Kidney capillary endothelial cell (primary cell): Measurements from ENCODE around the gene ARID5B.
"Not testable (repeated sequence)": the region's sequence is repeated elsewhere in the genome, so short reads cannot be mapped to it uniquely, and the experiment has no call there.

ENCODE experiments used
- DNase-seq: peaks from one replicate; pipeline ENCODE4 v3.0.0-alpha.2; 2018; ENCODE audit warnings: low spot score

ARID5B gene

GRCh38 chr10:62012318-62012717, 110.8 kb downstream of the ARID5B start:
- no peak for DNase-seq

GRCh38 chr10:62014510-62014909, 113.0 kb downstream of the ARID5B start:
- DNase-seq = no peak

GRCh38 chr10:62015994-62016393, 114.5 kb downstream of the ARID5B start:
- DNase-seq = no peak

DNA sequence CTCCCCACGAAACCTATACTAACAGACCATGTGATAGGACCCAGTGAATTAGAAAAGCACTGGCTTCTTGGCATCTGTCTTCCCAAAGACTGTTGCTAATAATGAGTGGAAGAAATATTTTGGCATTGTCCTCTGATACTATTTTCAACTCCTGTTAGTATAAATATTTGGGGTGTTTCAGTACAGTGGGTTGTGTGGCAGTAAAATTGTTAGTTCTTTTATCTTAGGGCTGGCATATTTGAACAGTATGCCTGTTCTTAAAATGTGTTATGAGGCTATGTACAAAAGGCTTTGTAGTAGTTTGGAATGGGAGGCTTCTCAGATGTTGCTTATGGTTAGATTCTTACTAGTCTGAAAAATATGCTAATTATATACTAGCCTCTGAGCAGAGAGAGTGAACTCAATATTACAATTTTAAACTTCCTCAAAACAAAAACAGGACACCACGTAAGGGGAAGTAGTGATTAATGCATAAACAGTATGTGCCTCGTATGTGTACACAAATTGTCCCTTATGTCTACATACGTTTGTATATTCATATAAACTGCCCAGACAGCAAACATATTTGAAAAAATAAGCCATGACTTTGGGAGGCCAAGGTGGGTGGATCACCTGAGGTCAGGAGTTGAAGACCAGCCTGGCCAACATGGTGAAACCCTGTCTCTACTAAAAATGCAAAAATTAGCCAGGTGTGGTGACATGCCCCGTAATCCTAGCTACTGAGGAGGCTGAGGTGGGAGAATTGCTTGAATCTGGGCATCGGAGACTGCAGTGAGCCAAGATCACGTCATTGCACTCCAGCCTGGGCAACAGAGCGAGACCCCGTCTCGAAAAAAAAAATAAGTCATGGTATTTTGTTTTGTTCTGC, 115.4 kb downstream of the ARID5B start:
- no peak for DNase-seq

GRCh38 chr10:62017491-62017870, 116.0 kb downstream of the ARID5B start:
- no peak for DNase-seq

GRCh38 chr10:62018131-62018911, 116.8 kb downstream of the ARID5B start:
- DNase-seq = no peak

- no peak for DNase-seq
Observed at GRCh38 chr10:62019013-62019684, 117.7 kb downstream of the ARID5B start.

DNA sequence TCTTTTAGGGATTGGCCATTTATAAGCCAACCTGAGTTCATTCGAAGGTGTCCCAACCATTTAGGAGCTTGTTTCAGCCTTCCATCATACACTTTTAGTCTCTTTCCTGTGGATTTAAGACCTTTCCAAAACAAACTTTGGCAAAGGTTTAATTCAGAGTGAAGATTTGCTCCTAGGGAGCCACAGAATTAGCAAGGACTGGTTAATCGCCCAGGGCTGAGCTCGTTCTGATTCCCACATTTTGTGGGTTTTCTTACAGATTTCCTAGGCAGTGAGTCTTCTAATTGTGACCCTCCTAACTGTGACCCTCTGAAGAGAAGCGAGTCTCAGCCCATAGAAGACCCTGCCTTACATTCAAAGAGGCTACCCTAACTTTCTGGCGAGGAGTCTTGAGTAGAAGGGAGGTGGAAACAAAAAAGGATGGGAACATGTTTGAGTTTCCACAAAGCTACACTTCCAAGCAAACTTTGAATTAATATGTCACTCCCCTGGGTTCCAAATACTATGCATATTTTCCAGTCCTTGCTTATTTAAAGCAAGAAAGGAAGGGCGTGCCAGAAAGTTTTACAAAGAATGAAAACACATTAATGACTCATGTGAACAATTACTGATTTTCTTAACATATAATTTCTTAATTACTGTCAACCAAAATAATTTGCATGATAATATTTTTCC, 118.3 kb downstream of the ARID5B start:
- DNase-seq = no peak

DNA sequence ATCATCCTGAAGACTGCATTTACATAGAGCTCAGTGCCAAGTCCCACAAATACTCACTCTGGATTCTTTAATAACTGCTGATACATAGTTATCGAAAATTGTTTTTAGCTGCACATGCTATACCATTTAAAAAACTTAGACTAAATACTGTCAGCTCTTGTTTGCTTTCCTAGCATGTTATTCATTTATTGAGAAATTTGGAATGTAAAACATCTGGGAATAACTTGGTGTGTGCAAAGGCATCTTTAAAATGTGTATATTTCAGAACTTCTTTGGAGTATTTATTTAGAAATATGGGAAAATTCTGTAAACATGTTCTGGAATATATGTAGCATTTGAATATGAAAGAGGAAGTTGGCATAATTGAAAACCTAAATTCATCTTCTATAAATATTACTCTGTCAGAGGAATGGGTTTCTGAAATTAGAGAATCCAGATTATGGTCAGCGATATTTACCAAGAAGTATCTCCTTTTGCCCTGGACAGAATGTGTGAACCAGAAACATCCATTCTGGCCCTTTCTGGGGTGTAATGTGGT, 119.7 kb downstream of the ARID5B start:
- no peak for DNase-seq

DNA sequence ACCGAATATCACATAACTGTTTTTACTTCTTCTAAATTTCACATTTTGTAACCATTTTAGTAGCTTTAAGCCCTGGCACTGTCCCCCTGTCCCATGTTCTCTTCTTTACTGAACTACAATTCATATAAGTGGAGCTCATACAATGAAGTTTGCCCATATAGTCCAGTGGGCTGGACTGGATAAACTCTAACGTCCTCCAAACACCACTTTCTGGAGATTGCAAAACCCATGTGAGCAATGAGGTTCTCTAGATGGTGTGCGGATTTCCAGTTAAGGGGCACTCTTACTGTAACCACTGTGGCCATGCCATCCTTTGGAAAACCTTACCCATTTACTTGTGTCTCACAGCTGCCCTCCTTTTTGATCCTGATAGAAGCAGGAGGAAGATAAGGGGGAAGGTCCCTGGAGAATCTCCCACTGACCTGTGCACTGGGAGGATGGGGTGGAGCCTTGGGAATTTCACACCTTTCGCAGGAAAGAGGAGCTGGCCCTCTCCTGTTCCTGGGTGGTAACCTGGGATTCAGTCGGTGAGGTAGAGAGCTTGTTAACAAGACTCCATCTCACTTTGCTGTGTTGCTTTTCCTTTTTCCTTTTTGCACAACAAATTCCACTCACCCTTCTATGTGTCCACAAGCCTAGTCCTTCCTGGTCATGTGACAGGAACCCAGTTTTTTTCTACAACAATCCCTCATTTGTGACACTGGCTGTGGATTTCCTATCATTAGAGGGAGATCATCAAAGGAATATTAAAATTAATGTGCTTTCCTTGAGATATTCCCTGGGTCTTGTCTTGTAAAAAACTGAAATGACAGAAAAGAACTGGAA, 120.7 kb downstream of the ARID5B start:
- no peak for DNase-seq

DNA sequence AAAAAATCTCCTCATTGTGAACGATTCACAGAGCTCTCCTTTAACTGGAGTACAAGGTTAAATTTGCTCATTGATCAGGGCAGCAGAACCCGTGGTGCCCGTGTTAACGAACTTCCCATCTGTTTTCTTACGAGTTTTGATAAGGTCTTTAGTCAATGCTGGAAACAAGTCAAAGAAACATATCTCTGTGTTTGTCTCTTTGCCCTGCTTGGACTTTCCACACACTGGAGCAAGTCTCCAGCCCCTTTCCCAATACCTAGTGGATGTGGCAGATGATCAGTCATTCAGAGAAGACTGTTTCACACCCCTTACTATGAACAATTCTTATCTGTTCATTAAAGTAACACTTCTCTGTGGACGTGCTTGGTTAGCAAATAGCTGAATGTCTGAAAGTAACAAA, 121.3 kb downstream of the ARID5B start:
- DNase-seq = no peak

- no peak for DNase-seq
Observed at GRCh38 chr10:62023329-62023728, 121.8 kb downstream of the ARID5B start.

GRCh38 chr10:62024026-62024701, 122.7 kb downstream of the ARID5B start:
- DNase-seq = no peak

GRCh38 chr10:62025134-62025794, 123.8 kb downstream of the ARID5B start:
- DNase-seq = no peak

DNA sequence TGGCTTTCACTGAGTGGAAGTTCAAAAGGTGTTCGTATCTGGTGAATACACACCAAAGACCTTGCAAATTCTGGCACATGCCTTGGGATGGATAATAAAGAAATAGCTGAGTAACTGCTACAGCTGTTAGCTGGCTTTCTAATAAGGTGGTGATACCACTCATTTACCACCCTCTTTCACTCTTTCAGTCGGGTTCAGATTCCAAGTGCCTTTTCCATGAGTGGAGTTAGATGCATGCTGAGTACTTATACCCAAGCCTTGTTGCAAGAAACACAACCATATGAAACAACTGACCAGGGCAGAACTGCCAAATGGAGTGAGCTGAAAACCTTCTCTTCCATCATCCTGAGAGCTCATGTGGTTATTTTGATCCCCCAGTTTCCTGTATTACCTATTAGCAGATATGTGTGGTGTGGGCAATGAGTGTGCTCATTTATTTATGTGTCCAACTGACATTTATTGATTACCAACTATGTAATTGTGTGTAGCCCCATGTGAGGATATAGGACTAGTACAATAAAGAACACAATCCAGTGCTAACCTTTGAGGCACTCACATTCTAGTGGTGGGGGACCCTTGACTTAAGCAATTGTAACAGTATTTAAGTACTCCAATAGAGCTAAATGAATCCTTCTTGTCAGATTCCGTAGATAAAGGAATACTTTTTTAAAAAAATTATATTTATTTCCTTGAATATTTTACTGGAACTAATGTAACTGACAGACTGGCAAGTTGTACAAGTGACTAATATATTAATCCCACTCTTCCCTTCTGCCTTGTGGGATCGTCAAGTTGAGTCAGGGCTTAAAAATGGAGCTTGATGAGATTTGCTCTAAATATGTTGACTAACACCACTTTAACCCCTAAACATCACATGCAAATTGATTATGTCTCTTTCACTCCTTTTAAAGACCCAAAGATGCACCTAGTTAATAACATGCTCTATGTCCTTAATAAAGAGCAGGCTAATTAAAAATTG, 124.7 kb downstream of the ARID5B start:
- DNase-seq = no peak

- no peak for DNase-seq
Observed at GRCh38 chr10:62027841-62028501, 126.5 kb downstream of the ARID5B start.

GRCh38 chr10:62028502-62028842, 127.0 kb downstream of the ARID5B start:
- DNase-seq = not testable (repeated sequence)

- no peak for DNase-seq
Observed at GRCh38 chr10:62029401-62029800, 127.9 kb downstream of the ARID5B start.
